ENCODE results near the gene NELL2.

DNA sequence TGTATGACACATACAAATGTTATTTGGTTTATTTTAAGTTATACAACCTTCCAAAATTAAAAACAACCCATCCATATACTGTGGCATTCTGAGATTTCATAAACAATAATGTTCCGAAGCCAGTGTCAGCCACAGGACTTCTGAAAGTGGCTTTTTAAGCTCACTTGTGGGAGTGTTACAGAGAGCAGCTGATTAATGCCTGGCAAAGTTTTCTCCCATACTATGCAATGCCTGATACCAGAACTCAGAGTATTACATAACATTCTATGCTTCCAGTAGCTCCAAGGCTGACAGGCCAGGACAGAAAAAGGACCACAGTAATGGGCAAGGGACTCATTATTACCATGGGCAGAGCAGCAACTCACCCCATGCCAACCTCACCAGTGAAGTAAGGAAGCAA, 29.3 kb downstream of the NELL2 start:
- TF ChIP-seq, protein P1, sequence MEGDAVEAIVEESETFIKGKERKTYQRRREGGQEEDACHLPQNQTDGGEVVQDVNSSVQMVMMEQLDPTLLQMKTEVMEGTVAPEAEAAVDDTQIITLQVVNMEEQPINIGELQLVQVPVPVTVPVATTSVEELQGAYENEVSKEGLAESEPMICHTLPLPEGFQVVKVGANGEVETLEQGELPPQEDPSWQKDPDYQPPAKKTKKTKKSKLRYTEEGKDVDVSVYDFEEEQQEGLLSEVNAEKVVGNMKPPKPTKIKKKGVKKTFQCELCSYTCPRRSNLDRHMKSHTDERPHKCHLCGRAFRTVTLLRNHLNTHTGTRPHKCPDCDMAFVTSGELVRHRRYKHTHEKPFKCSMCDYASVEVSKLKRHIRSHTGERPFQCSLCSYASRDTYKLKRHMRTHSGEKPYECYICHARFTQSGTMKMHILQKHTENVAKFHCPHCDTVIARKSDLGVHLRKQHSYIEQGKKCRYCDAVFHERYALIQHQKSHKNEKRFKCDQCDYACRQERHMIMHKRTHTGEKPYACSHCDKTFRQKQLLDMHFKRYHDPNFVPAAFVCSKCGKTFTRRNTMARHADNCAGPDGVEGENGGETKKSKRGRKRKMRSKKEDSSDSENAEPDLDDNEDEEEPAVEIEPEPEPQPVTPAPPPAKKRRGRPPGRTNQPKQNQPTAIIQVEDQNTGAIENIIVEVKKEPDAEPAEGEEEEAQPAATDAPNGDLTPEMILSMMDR (IDR thresholded peaks at IDR 0.05) = no peak
- no peak for TF ChIP-seq POLR2A (IDR thresholded peaks at IDR 0.05; ENCODE audit: low read depth)
- no peak for TF ChIP-seq EP300 (IDR thresholded peaks at IDR 0.05)

Data from esophagus muscularis mucosa (tissue), 4 donors.